AG09319 (cell line): ENCODE measurements around the gene PIM3.

ENCODE experiments used
- DNase-seq: peaks from one replicate; pipeline ENCODE4 v3.0.0-alpha.2; 2010; ENCODE audit warnings: low read depth; ENCODE audit errors: extremely low read depth
- TF ChIP-seq, protein P1 (sequence below): IDR thresholded peaks from 2 replicates; pipeline ENCODE4 v1.5.1; 2011; ENCODE audit warnings: low read depth, mild to moderate bottlenecking, inconsistent platforms, low read length, moderate library complexity

The PIM3 gene

GRCh38 chr22:49991167-49991566 lies 30.6 kb downstream of the PIM3 start:
- TF ChIP-seq, protein P1, sequence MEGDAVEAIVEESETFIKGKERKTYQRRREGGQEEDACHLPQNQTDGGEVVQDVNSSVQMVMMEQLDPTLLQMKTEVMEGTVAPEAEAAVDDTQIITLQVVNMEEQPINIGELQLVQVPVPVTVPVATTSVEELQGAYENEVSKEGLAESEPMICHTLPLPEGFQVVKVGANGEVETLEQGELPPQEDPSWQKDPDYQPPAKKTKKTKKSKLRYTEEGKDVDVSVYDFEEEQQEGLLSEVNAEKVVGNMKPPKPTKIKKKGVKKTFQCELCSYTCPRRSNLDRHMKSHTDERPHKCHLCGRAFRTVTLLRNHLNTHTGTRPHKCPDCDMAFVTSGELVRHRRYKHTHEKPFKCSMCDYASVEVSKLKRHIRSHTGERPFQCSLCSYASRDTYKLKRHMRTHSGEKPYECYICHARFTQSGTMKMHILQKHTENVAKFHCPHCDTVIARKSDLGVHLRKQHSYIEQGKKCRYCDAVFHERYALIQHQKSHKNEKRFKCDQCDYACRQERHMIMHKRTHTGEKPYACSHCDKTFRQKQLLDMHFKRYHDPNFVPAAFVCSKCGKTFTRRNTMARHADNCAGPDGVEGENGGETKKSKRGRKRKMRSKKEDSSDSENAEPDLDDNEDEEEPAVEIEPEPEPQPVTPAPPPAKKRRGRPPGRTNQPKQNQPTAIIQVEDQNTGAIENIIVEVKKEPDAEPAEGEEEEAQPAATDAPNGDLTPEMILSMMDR = no peak
- no peak for DNase-seq

- TF ChIP-seq, protein P1 = no peak
- no peak for DNase-seq
Measured at GRCh38 chr22:49991907-49992533, 31.4 kb downstream of the PIM3 start.

GRCh38 chr22:49992921-49993648 lies 32.5 kb downstream of the PIM3 start:
- no peak for DNase-seq
- TF ChIP-seq, protein P1 = peak; percentile 81

DNA sequence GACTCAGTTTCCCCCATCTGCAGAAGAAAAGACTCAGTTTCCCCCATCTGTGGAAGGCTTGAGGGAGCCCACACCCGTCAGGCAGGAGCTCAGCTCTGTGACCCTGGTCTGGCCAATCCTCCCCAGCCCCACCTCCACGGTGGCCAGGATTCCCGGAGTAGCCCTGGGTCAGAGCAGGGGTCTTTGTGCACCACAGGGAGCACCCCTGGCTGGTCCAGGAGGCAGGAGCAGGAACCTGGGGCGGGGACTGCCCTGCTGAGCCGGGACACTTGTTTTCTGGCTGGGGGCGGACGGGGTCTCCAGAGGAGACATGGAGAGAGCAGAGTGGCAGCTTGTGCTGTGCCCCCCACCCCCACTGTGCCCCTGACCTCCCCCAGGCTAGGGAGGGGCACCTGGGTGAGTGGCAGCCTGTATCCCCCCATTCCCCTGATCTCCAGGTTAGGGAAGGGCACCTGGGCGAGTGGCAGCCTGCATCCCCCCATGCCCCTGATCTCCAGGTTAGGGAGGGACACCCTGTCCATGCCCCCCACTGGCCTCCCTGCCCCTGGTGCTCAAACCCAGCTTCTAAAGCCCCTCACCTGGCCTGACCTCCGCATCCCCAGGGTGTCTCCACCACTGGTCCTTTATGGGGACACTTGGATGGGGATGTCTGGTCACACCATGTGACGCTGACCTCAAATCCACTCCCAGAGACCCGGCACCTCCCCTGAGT lies 33.2 kb downstream of the PIM3 start:
- DNase-seq = no peak
- TF ChIP-seq, protein P1 = no peak

- TF ChIP-seq, protein P1 = no peak
- DNase-seq = no peak
Measured at GRCh38 chr22:49994361-49995040, 33.9 kb downstream of the PIM3 start.

DNA sequence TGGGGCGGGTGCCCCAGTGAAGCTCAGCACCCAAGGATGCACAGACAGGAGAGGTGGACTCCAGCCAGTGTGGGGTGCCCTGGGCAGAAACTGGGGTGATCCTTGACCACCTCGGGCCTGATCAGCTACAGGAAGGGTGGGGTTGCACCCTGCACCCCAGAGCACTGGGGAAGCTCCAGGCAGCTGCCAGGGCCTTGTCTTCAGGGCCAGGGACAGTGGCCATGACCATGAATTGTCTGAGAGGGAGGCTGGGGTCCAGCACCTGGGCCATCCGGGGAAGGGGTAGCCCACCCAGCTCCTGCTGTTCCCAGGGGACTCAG lies 34.4 kb downstream of the PIM3 start:
- no peak for DNase-seq
- TF ChIP-seq, protein P1 = no peak
